Loucy (cell line): ENCODE results near the gene ZC3H11A.

Experiments used
- H2AFZ ChIP-seq: fragments of 200-600 bp; sonication (generic); 2 replicates; pipeline ENCODE4 v1.6.0; 2016; ENCODE audit warnings: antibody characterized with exemption, mild to moderate bottlenecking, low read length, moderate library complexity
- H3F3A ChIP-seq: fragments of 200-600 bp; 2 replicates; pipeline ENCODE4 v1.6.0; 2016; ENCODE audit warnings: antibody characterized with exemption, low read depth, mild to moderate bottlenecking
- H3K27me3 ChIP-seq: fragments of 200-600 bp; sonication (generic); 2 replicates; pipeline ENCODE4 v1.6.1; 2014; ENCODE audit warnings: low read length, mild to moderate bottlenecking; ENCODE audit not compliant: insufficient read depth, poor library complexity, severe bottlenecking
- H3K36me3 ChIP-seq: fragments of 200-600 bp; sonication (generic); 2 replicates; pipeline ENCODE4 v1.6.1; 2016; ENCODE audit warnings: low read length; ENCODE audit not compliant: insufficient read depth
- H3K4me1 ChIP-seq: fragments of 200-600 bp; sonication (generic); 2 replicates; pipeline ENCODE4 v1.5.1; 2014; ENCODE audit warnings: low read length, mild to moderate bottlenecking; ENCODE audit not compliant: insufficient read depth, poor library complexity, severe bottlenecking
- H3K4me2 ChIP-seq: fragments of 200-600 bp; sonication (generic); 2 replicates; pipeline ENCODE4 v1.6.0; 2014; ENCODE audit warnings: antibody characterized with exemption, low read length, low read depth, mild to moderate bottlenecking; ENCODE audit not compliant: poor library complexity, severe bottlenecking
- H3K4me3 ChIP-seq: fragments of 200-600 bp; sonication (generic); 2 replicates; pipeline ENCODE4 v1.5.1; 2014; ENCODE audit warnings: low read length, mild to moderate bottlenecking, mixed read lengths; ENCODE audit not compliant: poor library complexity, severe bottlenecking
- H3K79me2 ChIP-seq: fragments of 200-600 bp; sonication (generic); 2 replicates; pipeline ENCODE4 v1.6.1; 2014; ENCODE audit warnings: low read length; ENCODE audit not compliant: insufficient read depth
- H3K9ac ChIP-seq: fragments of 200-600 bp; sonication (generic); 2 replicates; pipeline ENCODE4 v1.6.0; 2014; ENCODE audit warnings: mild to moderate bottlenecking, low read depth, low read length, moderate library complexity; ENCODE audit not compliant: poor library complexity, severe bottlenecking
- H3K9me2 ChIP-seq: fragments of 200-600 bp; sonication (generic); replicated peaks from 2 replicates; pipeline ENCODE4 v1.6.1; 2016; ENCODE audit warnings: low read depth, low read length, mixed read lengths
- H3K9me3 ChIP-seq: fragments of 200-600 bp; sonication (generic); 2 replicates; pipeline ENCODE4 v1.6.1; 2014; ENCODE audit warnings: mild to moderate bottlenecking, antibody characterized with exemption, low read length, low read depth; ENCODE audit not compliant: insufficient read depth
- H4K20me1 ChIP-seq: fragments of 200-600 bp; sonication (generic); 2 replicates; pipeline ENCODE4 v1.6.0; 2014; ENCODE audit warnings: antibody characterized with exemption, low read length, mild to moderate bottlenecking; ENCODE audit not compliant: insufficient read depth, poor library complexity, severe bottlenecking
- CTCF ChIP-seq: fragments of 200-600 bp; sonication (generic); conservative IDR thresholded peaks from 2 replicates; pipeline ENCODE4 v1.5.1; 2014; ENCODE audit warnings: mild to moderate bottlenecking, antibody characterized with exemption, low read length
- EZH2phosphoT487 ChIP-seq: fragments of 200-600 bp; IDR thresholded peaks from 2 replicates; pipeline ENCODE4 v1.6.1; 2018; ENCODE audit warnings: antibody characterized with exemption, mild to moderate bottlenecking, moderate library complexity, borderline replicate concordance

The ZC3H11A gene

GRCh38 chr1:203768256-203768655 is 27.2 kb upstream of the ZC3H11A start:
- H3K4me1 ChIP-seq = peaks cover 43% of the 10 kb centered on the region
- H2AFZ ChIP-seq = no peak overlapping the region
- no peaks in the 10 kb centered on the region for H3K9me3 ChIP-seq
- H3K9ac ChIP-seq = peak overlapping the region; percentile 30
- peak overlapping the region; percentile 75 for H3K4me2 ChIP-seq
- H3F3A ChIP-seq = peaks cover 18% of the 10 kb centered on the region
- TF ChIP-seq CTCF (no peak), EZH2phosphoT487 (no peak)
- peaks cover 33% of the 10 kb centered on the region for H3K79me2 ChIP-seq
- no peaks in the 10 kb centered on the region for H3K27me3 ChIP-seq
- H3K36me3 ChIP-seq = no peaks in the 10 kb centered on the region
- H3K9me2 ChIP-seq = no peaks in the 10 kb centered on the region
- peak overlapping the region; percentile 50 for H3K4me3 ChIP-seq
- H4K20me1 ChIP-seq = no peaks in the 10 kb centered on the region

DNA sequence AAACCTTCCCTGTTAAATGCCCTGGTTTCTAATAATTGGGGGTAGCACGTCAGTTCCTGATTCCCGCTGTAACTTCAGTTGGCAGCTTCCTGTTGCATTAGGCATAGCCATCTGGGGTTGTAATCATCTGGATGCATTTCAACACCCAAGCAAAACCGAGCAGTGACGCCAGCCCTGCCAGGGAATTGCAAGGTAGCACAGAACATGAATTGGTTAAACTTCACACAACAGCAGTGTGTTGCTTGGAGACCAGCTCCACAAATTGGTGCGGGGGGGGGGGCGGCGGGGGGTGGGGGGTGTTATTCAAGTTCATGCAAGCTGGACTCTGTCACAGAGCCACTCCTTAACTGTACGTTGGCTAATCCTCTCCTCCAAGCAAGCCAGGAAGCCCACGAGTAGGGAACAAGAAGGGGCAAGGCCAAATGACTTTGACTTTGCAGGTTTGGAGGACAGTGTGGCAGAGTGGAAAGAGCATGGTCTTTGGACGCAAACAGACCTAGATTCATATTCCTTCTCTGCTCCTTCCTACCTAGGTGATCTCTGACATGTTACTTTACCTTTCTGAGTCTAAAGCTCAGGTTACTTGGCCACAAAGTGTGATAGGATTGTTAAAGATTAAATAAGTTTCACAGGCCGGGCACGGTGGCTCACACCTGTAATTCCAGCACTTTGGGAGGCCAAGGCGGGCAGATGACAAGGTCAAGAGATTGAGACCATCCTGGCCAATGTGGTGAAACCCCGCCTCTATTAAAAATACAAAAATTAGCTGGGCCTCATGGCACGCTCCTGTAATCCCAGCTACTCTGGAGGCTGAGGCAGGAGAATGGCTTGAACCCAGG is 25.7 kb upstream of the ZC3H11A start:
- H4K20me1 ChIP-seq = no peaks in the 10 kb centered on the region
- no peak overlapping the region for H3K9ac ChIP-seq
- H3K27me3 ChIP-seq = no peaks in the 10 kb centered on the region
- H3K4me1 ChIP-seq = peaks cover 28% of the 10 kb centered on the region
- H3K4me3 ChIP-seq = no peak overlapping the region
- peaks cover 6% of the 10 kb centered on the region; the same call in 1 of the 2 replicates for H3K36me3 ChIP-seq
- H3K9me2 ChIP-seq = no peaks in the 10 kb centered on the region
- H3K79me2 ChIP-seq = peaks cover 33% of the 10 kb centered on the region
- no peaks in the 10 kb centered on the region for H3K9me3 ChIP-seq
- H3K4me2 ChIP-seq = peak overlapping the region; percentile 16
- no peak overlapping the region for H2AFZ ChIP-seq
- TF ChIP-seq EZH2phosphoT487 (no peak), CTCF (no peak)
- H3F3A ChIP-seq = peaks cover 9% of the 10 kb centered on the region

DNA sequence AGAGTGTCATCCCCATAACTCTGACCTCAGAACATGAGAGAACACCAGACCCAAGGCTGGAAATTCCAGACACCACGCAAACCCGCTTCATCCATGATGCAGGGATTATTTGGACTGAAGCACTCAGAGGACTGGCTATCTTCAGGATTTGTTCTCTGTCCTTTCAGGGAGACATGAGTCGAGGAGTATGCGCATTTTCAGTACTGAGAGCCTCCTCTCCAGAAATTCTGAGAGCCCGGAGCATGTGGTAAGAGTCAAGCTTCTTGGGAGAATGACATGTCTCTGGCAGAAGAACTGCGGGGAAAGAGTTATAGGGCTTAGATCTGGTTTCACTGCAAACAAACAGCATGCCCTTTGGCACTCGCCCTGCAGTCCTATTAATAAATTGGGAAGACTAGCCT is 23.5 kb upstream of the ZC3H11A start:
- Histone ChIP-seq H4K20me1 (no peaks in the 10 kb centered on the region), H3K9ac (no peak overlapping the region), H3K9me3 (no peaks in the 10 kb centered on the region), H3K9me2 (no peaks in the 10 kb centered on the region), H3K27me3 (no peaks in the 10 kb centered on the region), H3K4me1 (peaks cover 20% of the 10 kb centered on the region), H2AFZ (no peak overlapping the region), H3K79me2 (peaks cover 20% of the 10 kb centered on the region), H3F3A (no peaks in the 10 kb centered on the region), H3K4me2 (no peak overlapping the region), H3K4me3 (no peak overlapping the region), H3K36me3 (peaks cover 6% of the 10 kb centered on the region; the same call in 1 of the 2 replicates)
- TF ChIP-seq CTCF (no peak), EZH2phosphoT487 (no peak)
